Heart left ventricle (tissue), 13 donors: ENCODE measurements around the gene LYSMD3.

Source experiments
- POLR2A ChIP-seq, 2 donors: fragments of 450-650 bp; IDR thresholded peaks; one replicate each; pipeline ENCODE4 v1.6.1; 2017; ENCODE audit warnings: antibody characterized with exemption in 2 of 2, mild to moderate bottlenecking in 2 of 2, moderate library complexity in 2 of 2
- TF ChIP-seq, protein P1 (sequence below), 12 donors: fragments of 200-600 bp; sonication (generic) in 4 of 12; IDR thresholded peaks; one replicate each; pipeline versions ENCODE4 v1.5.0 to v1.8.0; 2018 to 2022; ENCODE audit warnings: antibody characterized with exemption in 12 of 12, mild to moderate bottlenecking in 5 of 12
- donor health status: ischemic (EF 13 %, LVEDD 7.1; RV severe dilation, severe dysfunction).
- donor health status: DM: no; HTN: yes; CAD: no.
- donor health status: DM: no; HTN: no; CAD: no.
- donor health status: ischemic (EF 25% LVEDD 6.9; RV normal size, moderate dysfunction).
- donor health status: ischemic (EF 25% LVEDD 5.7; RV mildly dilated, moderate dysfunction).
- donor health status: ischemic (EF 35%, LVEDD 5.7; RV mildly dilated, moderate dysfunction).
- donor health status: nonischemic (EF 11% LVEDD 7.7; RV severe dilation, severe dysfunction).
- donor health status: DM: yes; HTN: yes; CAD: no.
- donor health status: PGD.
- donor health status: ischemic (EF 29% LVEDD 5.4; RV normal size, mild dysfunction).
- donor health status: nonischemic (EF 23%, LVEDD 6.1; RV moderate dilation, normal function).

DNA sequence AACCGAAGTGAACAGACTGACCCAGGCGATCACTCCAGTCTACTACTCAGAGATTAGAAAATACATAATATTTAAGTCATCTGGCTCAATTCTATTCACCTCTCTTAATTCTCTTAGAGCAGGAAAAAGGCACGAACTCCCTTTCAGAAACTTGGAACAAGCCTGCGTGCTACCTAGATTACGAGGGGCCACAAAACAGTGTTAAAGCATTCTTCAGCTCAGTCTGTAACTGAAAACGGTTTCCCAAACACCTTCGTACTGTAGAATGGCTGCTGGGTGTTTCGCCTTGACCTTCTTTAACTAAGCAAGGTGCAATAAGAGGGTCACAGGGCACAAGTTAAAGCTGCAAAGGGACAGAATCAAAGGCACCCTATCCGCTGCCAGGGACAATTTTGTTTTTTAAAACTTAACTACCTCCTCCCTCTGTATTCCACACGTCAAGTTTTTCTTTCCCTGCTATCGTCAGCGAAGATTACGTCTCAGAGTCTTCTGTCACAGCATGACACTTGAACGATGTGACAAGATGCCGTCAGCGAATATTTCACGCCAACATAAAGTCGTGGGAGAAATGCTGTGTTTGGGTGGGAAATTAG, 687 bp downstream of the LYSMD3 start:
- TF ChIP-seq, protein P1, sequence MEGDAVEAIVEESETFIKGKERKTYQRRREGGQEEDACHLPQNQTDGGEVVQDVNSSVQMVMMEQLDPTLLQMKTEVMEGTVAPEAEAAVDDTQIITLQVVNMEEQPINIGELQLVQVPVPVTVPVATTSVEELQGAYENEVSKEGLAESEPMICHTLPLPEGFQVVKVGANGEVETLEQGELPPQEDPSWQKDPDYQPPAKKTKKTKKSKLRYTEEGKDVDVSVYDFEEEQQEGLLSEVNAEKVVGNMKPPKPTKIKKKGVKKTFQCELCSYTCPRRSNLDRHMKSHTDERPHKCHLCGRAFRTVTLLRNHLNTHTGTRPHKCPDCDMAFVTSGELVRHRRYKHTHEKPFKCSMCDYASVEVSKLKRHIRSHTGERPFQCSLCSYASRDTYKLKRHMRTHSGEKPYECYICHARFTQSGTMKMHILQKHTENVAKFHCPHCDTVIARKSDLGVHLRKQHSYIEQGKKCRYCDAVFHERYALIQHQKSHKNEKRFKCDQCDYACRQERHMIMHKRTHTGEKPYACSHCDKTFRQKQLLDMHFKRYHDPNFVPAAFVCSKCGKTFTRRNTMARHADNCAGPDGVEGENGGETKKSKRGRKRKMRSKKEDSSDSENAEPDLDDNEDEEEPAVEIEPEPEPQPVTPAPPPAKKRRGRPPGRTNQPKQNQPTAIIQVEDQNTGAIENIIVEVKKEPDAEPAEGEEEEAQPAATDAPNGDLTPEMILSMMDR (IDR thresholded peaks at IDR 0.05): no peak
- no peak for TF ChIP-seq POLR2A (IDR thresholded peaks at IDR 0.05)
